IMR-90 (cell line): Measurements from ENCODE around the gene DGKH. TPM values are rescaled to one million over a fixed set of nuclear protein-coding genes. Genes with fewer than 3 reads are reported as not detected.

Source experiments
- ATAC-seq: fragments of 200-7000 bp; cut with Tn5 transposase; 2 replicates; pipeline ENCODE4 v1.9.1; 2020; ENCODE audit warnings: low read depth, mild to moderate bottlenecking, moderate library complexity
- BruUV-seq: library from RNA; stranded (reverse); fragments of 400-500 nt; replicated peaks from 2 replicates; lab custom pipeline; 2021; lab: Mats Ljungman, UMichigan
- CTCF ChIA-PET: fragments of 300-600 bp; formaldehyde crosslinking; extraction: SDS; loops from one replicate; lab custom pipeline; 2021; ENCODE audit warnings: antibody characterized with exemption; lab: Yijun Ruan, JAX
- POLR2A ChIA-PET: fragments of 300-600 bp; sonication (Branson Sonifier 250); formaldehyde crosslinking; loops from one replicate; lab custom pipeline; 2022; ENCODE audit warnings: antibody characterized with exemption; ENCODE audit not compliant: unreplicated experiment; lab: Charles Lee
- DNase-seq: peaks from one replicate; pipeline ENCODE4 v3.0.0; 2013
- H2AFZ ChIP-seq: replicated peaks from 2 replicates; pipeline ENCODE3; 2013; ENCODE audit warnings: low read length, mild to moderate bottlenecking; ENCODE audit not compliant: poor library complexity
- H2AK5ac ChIP-seq: 2 replicates; pipeline ENCODE4 v1.6.1; 2013; ENCODE audit warnings: low read depth, low read length, inconsistent platforms
- H2AK9ac ChIP-seq: replicated peaks from 2 replicates; pipeline ENCODE3; 2013; ENCODE audit warnings: mild to moderate bottlenecking, low read depth, low read length, moderate library complexity; ENCODE audit not compliant: poor library complexity
- H2BK120ac ChIP-seq: 2 replicates; pipeline ENCODE4 v1.6.1; 2013; ENCODE audit warnings: low read depth, low read length, inconsistent platforms
- H2BK15ac ChIP-seq: 3 replicates; pipeline ENCODE4 v1.6.1; 2013; ENCODE audit warnings: low read depth, low read length, inconsistent platforms
- H2BK20ac ChIP-seq: 2 replicates; pipeline ENCODE4 v1.6.1; 2013; ENCODE audit warnings: low read depth, mild to moderate bottlenecking, inconsistent platforms, low read length, moderate library complexity
- H2BK5ac ChIP-seq: 2 replicates; pipeline ENCODE4 v1.6.1; 2013; ENCODE audit warnings: mild to moderate bottlenecking, low read depth, low read length, inconsistent platforms; ENCODE audit not compliant: poor library complexity, severe bottlenecking
- H3K14ac ChIP-seq: replicated peaks from 2 replicates; pipeline ENCODE4 v1.6.1; 2013; ENCODE audit warnings: low read depth, low read length, inconsistent platforms
- H3K18ac ChIP-seq: 2 replicates; pipeline ENCODE4 v1.6.1; 2013; ENCODE audit warnings: low read depth, low read length, control low read depth
- H3K23ac ChIP-seq: 2 replicates; pipeline ENCODE4 v1.6.1; 2013; ENCODE audit warnings: low read depth, low read length, inconsistent platforms
- H3K27ac ChIP-seq: 2 replicates; pipeline ENCODE4 v1.5.1; 2013; ENCODE audit warnings: mild to moderate bottlenecking, control low read depth, low read length; ENCODE audit not compliant: insufficient read depth
- H3K27me3 ChIP-seq: 2 replicates; pipeline ENCODE4 v1.6.1; 2013; ENCODE audit warnings: low read length; ENCODE audit not compliant: control insufficient read depth, insufficient read depth
- H3K36me3 ChIP-seq: 2 replicates; pipeline ENCODE4 v1.6.1; 2013; ENCODE audit warnings: low read length, mixed read lengths; ENCODE audit not compliant: control insufficient read depth, insufficient read depth
- H3K4ac ChIP-seq: 2 replicates; pipeline ENCODE4 v1.6.1; 2013; ENCODE audit warnings: low read depth, low read length, inconsistent platforms
- H3K4me1 ChIP-seq: 2 replicates; pipeline ENCODE4 v1.6.1; 2013; ENCODE audit warnings: low read length, mixed read lengths; ENCODE audit not compliant: control insufficient read depth, insufficient read depth
- H3K4me2 ChIP-seq: 2 replicates; pipeline ENCODE4 v1.6.1; 2013; ENCODE audit warnings: low read depth, mild to moderate bottlenecking, control low read depth, low read length, moderate library complexity
- H3K4me3 ChIP-seq: 2 replicates; pipeline ENCODE4 v1.5.1; 2013; ENCODE audit warnings: low read depth, mild to moderate bottlenecking, control low read depth, low read length, moderate library complexity; ENCODE audit not compliant: insufficient read depth
- H3K56ac ChIP-seq: 2 replicates; pipeline ENCODE4 v1.6.1; 2013; ENCODE audit warnings: low read length, inconsistent platforms; ENCODE audit not compliant: insufficient read depth; ENCODE audit errors: extremely low read depth
- H3K79me1 ChIP-seq, 2 experiments: 2 replicates each; pipeline ENCODE4 v1.6.1; 2013; ENCODE audit warnings: low read length in 2 of 2, inconsistent platforms in 1 of 2, low read depth in 1 of 2
- H3K9ac ChIP-seq: 2 replicates; pipeline ENCODE4 v1.6.1; 2013; ENCODE audit warnings: low read depth, low read length, control low read depth
- H3K9me1 ChIP-seq: 2 replicates; pipeline ENCODE4 v1.6.1; 2013; ENCODE audit warnings: low read length, inconsistent platforms; ENCODE audit not compliant: insufficient read depth
- H3K9me3 ChIP-seq: 2 replicates; pipeline ENCODE4 v1.6.1; 2013; ENCODE audit warnings: low read length; ENCODE audit not compliant: control insufficient read depth, insufficient read depth
- H4K20me1 ChIP-seq: 2 replicates; pipeline ENCODE4 v1.6.1; 2013; ENCODE audit warnings: low read length, inconsistent platforms; ENCODE audit not compliant: insufficient read depth
- H4K5ac ChIP-seq: 2 replicates; pipeline ENCODE4 v1.6.1; 2013; ENCODE audit warnings: mild to moderate bottlenecking, low read depth, low read length, control low read depth
- H4K8ac ChIP-seq, 2 experiments: 2 replicates each; pipeline ENCODE4 v1.6.1; 2013; ENCODE audit warnings: low read depth in 2 of 2, low read length in 2 of 2, control low read depth in 1 of 2, inconsistent platforms in 1 of 2
- H4K91ac ChIP-seq: 2 replicates; pipeline ENCODE4 v1.6.1; 2013; ENCODE audit warnings: low read depth, low read length, inconsistent platforms; ENCODE audit not compliant: insufficient read depth
- BHLHE40 ChIP-seq: fragments of 150-350 bp; IDR thresholded peaks from 2 replicates; pipeline ENCODE4 v1.6.1; 2016; ENCODE audit warnings: mild to moderate bottlenecking, low read depth, low read length
- CEBPB ChIP-seq: IDR thresholded peaks from 2 replicates; pipeline ENCODE4 v1.6.1; 2012; ENCODE audit warnings: low read depth, low read length, improper control_type of control experiment
- CHD1 ChIP-seq: IDR thresholded peaks from 2 replicates; pipeline ENCODE4 v1.6.1; 2012; ENCODE audit warnings: low read depth, low read length, improper control_type of control experiment
- CTCF ChIP-seq: conservative IDR thresholded peaks from 2 replicates; pipeline ENCODE4 v1.5.1; 2012; ENCODE audit warnings: mild to moderate bottlenecking, low read depth, low read length, improper control_type of control experiment
- ELK1 ChIP-seq: fragments of 150-350 bp; IDR thresholded peaks from 2 replicates; pipeline ENCODE4 v1.6.1; 2016; ENCODE audit warnings: low read depth, mild to moderate bottlenecking, low read length, moderate library complexity, borderline replicate concordance
- FOS ChIP-seq: fragments of 150-350 bp; IDR thresholded peaks from 2 replicates; pipeline ENCODE4 v1.6.1; 2016; ENCODE audit warnings: low read depth, low read length
- MAFK ChIP-seq: IDR thresholded peaks from 2 replicates; pipeline ENCODE4 v1.6.1; 2012; ENCODE audit warnings: low read depth, low read length, improper control_type of control experiment
- MAZ ChIP-seq: IDR thresholded peaks from 2 replicates; pipeline ENCODE4 v1.6.1; 2012; ENCODE audit warnings: low read depth, mild to moderate bottlenecking, low read length, improper control_type of control experiment, moderate library complexity, borderline replicate concordance
- MXI1 ChIP-seq: IDR thresholded peaks from 2 replicates; pipeline ENCODE4 v1.6.1; 2012; ENCODE audit warnings: low read depth, mild to moderate bottlenecking, low read length, moderate library complexity, borderline replicate concordance
- NFE2L2 ChIP-seq: fragments of 150-350 bp; IDR thresholded peaks from 2 replicates; pipeline ENCODE4 v1.6.1; 2016; ENCODE audit warnings: low read depth, mild to moderate bottlenecking, low read length
- POLR2A ChIP-seq: IDR thresholded peaks from 2 replicates; pipeline ENCODE4 v1.6.1; 2012; ENCODE audit warnings: mild to moderate bottlenecking, low read depth, low read length
- RAD21 ChIP-seq: IDR thresholded peaks from 2 replicates; pipeline ENCODE4 v1.6.1; 2012; ENCODE audit warnings: low read length, improper control_type of control experiment
- RCOR1 ChIP-seq: IDR thresholded peaks from 2 replicates; pipeline ENCODE4 v1.6.1; 2012; ENCODE audit warnings: mild to moderate bottlenecking, low read length, improper control_type of control experiment; ENCODE audit not compliant: insufficient replicate concordance
- RFX5 ChIP-seq: IDR thresholded peaks from 2 replicates; pipeline ENCODE4 v1.8.0; 2012; ENCODE audit warnings: low read depth, mild to moderate bottlenecking, low read length, moderate library complexity
- SMC3 ChIP-seq: fragments of 150-350 bp; IDR thresholded peaks from 2 replicates; pipeline ENCODE4 v1.6.1; 2016; ENCODE audit warnings: low read depth, mild to moderate bottlenecking, antibody characterized with exemption, low read length, moderate library complexity
- USF2 ChIP-seq: fragments of 150-350 bp; IDR thresholded peaks from 2 replicates; pipeline ENCODE4 v1.6.1; 2017; ENCODE audit warnings: mild to moderate bottlenecking, antibody characterized with exemption, low read length, low read depth
- WGBS, 2 experiments: methylation state at CpG; one replicate each; pipeline versions ENCODE4 v1.1.5 to v1.1.7; 2013; ENCODE audit warnings: missing lambda C conversion rate in 2 of 2; ENCODE audit not compliant: insufficient read length in 1 of 2; ENCODE audit errors: extremely low coverage in 2 of 2; 5-methylcytosine and 5-hydroxymethylcytosine counted together
- dilution Hi-C: fragments of 300-500 bp; cut with HindIII; formaldehyde crosslinking; loops from one replicate; pipeline ENCODE4 v1.14.3; 2018; ENCODE audit warnings: low sequenced_read_pairs; ENCODE audit not compliant: unreplicated experiment
- in situ Hi-C: fragments of 300-500 bp; cut with MboI; formaldehyde crosslinking; loops from 3 replicates; pipeline ENCODE4 v1.14.3; 2019; ENCODE audit warnings: low sequenced_read_pairs, inconsistent platforms, mixed read lengths
- intact Hi-C: fragments of 100-400 bp; cut with micrococcal nuclease; formaldehyde crosslinking; loops from 2 replicates; pipeline ENCODE4 v1.10.0; 2022
- polyA plus RNA-seq, 3 experiments: library from polyadenylated mRNA; depleted of rRNA; stranded (reverse); fragments of >200 nt; gene quantifications; 2 replicates each; pipeline ENCODE4 v1.2.3, GENCODE V29; 2012; ENCODE audit warnings: low replicate concordance in 1 of 3
- total RNA-seq: library from RNA; depleted of rRNA; stranded (reverse); fragments of >200 nt; gene quantifications from 2 replicates; pipeline ENCODE4 v1.2.3, GENCODE V29; 2012

The DGKH gene
- total and polyA plus RNA-seq, 2 of the 4 experiments (the other 2 are of a cell fraction): 2.0 to 13.4 TPM

GRCh38 chr13:42113478-42113877 lies 65.0 kb downstream of the DGKH start:
- H3K9me1 ChIP-seq: no peaks in the 10 kb centered on the region; the same call in 1 of the 2 replicates
- no peak overlapping the region for H3K4me2 ChIP-seq
- no peak overlapping the region for H2AK5ac ChIP-seq
- no peak for DNase-seq
- no peak overlapping the region for H2BK5ac ChIP-seq
- H3K4ac ChIP-seq: no peak overlapping the region
- peaks cover 8% of the 10 kb centered on the region; the same call in 1 of the 2 replicates for H4K20me1 ChIP-seq
- no peaks in the 10 kb centered on the region for H3K27me3 ChIP-seq
- H3K36me3 ChIP-seq: no peaks in the 10 kb centered on the region; the same call in 1 of the 2 replicates
- H3K18ac ChIP-seq: no peak overlapping the region
- in situ Hi-C loops: loop anchor here (5.0 to 10.0 kb wide), 2 partner anchors 446 to 729 kb away; no protein-coding TSS in a partner anchor
- TF ChIP-seq RCOR1 (no peak), FOS (no peak), NFE2L2 (no peak), CHD1 (no peak), MAFK (no peak), MAZ (no peak), CTCF (no peak), POLR2A (no peak), ELK1 (no peak), MXI1 (no peak), CEBPB (no peak), USF2 (no peak), BHLHE40 (no peak), SMC3 (no peak), RFX5 (no peak), RAD21 (no peak)
- H2AK9ac ChIP-seq: no peak overlapping the region
- H4K91ac ChIP-seq: no peak overlapping the region
- H2BK120ac ChIP-seq: no peak overlapping the region
- no peak overlapping the region for H2BK15ac ChIP-seq
- POLR2A ChIA-PET: no interaction called here
- no peaks in the 10 kb centered on the region for H3K9me3 ChIP-seq
- no CpG with 5 or more reads among the region's 5 CpGs for WGBS, 2 experiments
- H3K9ac ChIP-seq: no peak overlapping the region
- H3K4me3 ChIP-seq: no peak overlapping the region
- dilution Hi-C loops: no loop called here
- no peak for ATAC-seq
- H3K23ac ChIP-seq: no peak overlapping the region
- CTCF ChIA-PET: interaction anchor here (1.1 to 3.2 kb wide), 2 partner anchors 445 to 729 kb away, joined by 3 to 12 read pairs; no protein-coding TSS in a partner anchor
- BruUV-seq: no TSS peak
- H2BK20ac ChIP-seq: no peak overlapping the region
- H3K4me1 ChIP-seq: peaks cover 3% of the 10 kb centered on the region; the same call in 1 of the 2 replicates
- peaks cover 15 to 38% of the 10 kb centered on the region in 2 experiments for H3K79me1 ChIP-seq
- intact Hi-C loops: loop anchor here (5.0 kb wide), 1 partner anchor 656 kb away; the partner anchor contains the start of gene RGCC
- H3K27ac ChIP-seq: no peak overlapping the region
- no peak overlapping the region for H4K5ac ChIP-seq
- H3K14ac ChIP-seq: no peak overlapping the region
- no peak overlapping the region for H3K56ac ChIP-seq
- no peak overlapping the region for H2AFZ ChIP-seq
- H4K8ac ChIP-seq: no peak overlapping the region
